ENCODE results near the gene CHST12.

- no peak for TF ChIP-seq CTCF (IDR thresholded peaks at IDR 0.05; ENCODE audit: poor library complexity)
- TF ChIP-seq EZH2 (IDR thresholded peaks at IDR 0.05; ENCODE audit: borderline replicate concordance), result no peak
Observed at GRCh38 chr7:2420216-2420933, 17.0 kb downstream of the CHST12 start.

All from hepatocyte (in vitro differentiated cells).